ENCODE data around the gene MARCO. TPM values are rescaled to one million over a fixed set of nuclear protein-coding genes. Genes with fewer than 3 reads are reported as not detected.
"Not testable (repeated sequence)": the region's sequence is repeated elsewhere in the genome, so short reads cannot be mapped to it uniquely, and the experiment has no call there.

Gene MARCO
- total RNA-seq, 3 donors from 2014 or later, result 6.6 to 58.6 (median 6.9) TPM

DNA sequence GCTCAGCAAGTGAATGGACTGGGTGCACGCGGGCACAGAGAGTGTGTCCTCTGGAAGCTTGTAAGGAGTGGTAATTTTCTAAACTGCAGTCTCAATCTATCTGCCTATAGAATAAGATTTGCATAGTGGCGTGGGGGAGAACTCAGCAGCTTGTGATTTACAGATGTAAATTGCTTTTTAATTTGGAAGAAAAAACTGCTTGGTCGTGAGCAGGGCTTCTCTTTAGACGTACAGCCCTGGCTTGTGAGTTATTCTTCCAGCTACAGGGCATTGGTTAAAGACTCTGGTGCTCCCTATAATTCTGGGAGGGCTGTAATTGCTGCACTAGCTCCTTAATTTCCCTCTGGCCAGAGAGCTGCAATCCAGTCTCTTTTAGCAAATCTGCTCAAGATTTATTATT is 84.9 kb downstream of the MARCO start:
- Histone ChIP-seq H3K27ac (no peak overlapping the region), H3K4me3 (no peak overlapping the region), H3K27me3 (peaks cover 0 to 7% of the 10 kb centered on the region in 2 donors), H3K36me3 (no peaks in the 10 kb centered on the region), H3K4me1 (no peaks in the 10 kb centered on the region), H3K9me3 (no peaks in the 10 kb centered on the region)
- TF ChIP-seq POLR2A (IDR thresholded peaks at IDR 0.05), result no peak
- TF ChIP-seq, protein P1, sequence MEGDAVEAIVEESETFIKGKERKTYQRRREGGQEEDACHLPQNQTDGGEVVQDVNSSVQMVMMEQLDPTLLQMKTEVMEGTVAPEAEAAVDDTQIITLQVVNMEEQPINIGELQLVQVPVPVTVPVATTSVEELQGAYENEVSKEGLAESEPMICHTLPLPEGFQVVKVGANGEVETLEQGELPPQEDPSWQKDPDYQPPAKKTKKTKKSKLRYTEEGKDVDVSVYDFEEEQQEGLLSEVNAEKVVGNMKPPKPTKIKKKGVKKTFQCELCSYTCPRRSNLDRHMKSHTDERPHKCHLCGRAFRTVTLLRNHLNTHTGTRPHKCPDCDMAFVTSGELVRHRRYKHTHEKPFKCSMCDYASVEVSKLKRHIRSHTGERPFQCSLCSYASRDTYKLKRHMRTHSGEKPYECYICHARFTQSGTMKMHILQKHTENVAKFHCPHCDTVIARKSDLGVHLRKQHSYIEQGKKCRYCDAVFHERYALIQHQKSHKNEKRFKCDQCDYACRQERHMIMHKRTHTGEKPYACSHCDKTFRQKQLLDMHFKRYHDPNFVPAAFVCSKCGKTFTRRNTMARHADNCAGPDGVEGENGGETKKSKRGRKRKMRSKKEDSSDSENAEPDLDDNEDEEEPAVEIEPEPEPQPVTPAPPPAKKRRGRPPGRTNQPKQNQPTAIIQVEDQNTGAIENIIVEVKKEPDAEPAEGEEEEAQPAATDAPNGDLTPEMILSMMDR (IDR thresholded peaks at IDR 0.05), result no peak
- TF ChIP-seq POLR2AphosphoS5 (IDR thresholded peaks at IDR 0.05), result no peak
- no peak for DNase-seq (ENCODE audit: low spot score in 2 of 2)
- intact Hi-C loops (cut with DNase I; ENCODE audit: low total_unique reads), result no loop called here

DNA sequence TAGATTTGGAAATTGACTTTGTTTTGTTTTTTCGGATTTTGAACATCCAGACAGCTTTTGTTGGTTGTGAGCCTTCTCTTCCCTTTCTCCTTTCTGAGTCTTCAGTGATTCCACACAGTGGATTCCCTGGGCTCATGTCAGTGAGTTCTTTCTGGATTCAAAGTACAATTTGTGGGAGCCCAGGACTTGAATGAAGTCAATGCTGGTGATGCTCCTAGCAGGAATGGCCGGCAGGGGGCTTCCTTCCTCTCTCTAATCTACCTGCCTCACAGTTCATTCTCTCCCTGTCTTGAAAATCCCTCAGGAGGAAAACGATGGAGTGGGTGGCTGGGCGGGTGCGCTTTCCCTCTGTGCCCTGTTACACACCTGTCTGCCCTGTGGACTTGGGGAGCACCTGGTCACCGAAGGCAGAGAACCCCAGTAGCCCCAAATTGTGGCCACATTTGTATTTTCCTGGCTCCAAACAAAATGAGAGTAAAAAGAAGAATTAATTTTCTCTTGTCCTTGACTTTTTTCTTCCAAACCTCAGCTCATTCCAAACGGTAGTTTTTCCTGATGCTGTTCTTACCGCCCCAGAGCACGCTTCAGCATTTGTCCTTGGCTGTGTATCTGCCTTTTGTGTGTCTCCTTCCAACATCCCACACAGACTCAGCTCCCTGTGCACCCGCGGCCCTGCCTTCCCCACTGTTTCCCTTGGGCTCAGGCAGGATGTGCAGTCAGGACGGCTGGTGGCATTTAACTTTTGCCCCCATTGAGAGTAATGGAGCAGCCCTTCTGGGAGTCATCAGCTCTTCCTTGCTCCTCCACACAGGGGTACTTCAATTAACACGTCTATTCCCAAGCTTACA is 86.6 kb downstream of the MARCO start:
- H3K9me3 ChIP-seq, result no peaks in the 10 kb centered on the region
- peaks cover 0 to 7% of the 10 kb centered on the region in 2 donors for H3K27me3 ChIP-seq
- intact Hi-C loops (cut with DNase I; ENCODE audit: low total_unique reads), result no loop called here
- H3K27ac ChIP-seq, result no peak overlapping the region
- no peak for DNase-seq (ENCODE audit: low spot score in 2 of 2)
- H3K4me1 ChIP-seq, result no peaks in the 10 kb centered on the region
- H3K4me3 ChIP-seq, result no peak overlapping the region
- TF ChIP-seq, protein P1 (IDR thresholded peaks at IDR 0.05), result peak in 1 of 3 donors; percentile 17
- TF ChIP-seq POLR2A (IDR thresholded peaks at IDR 0.05) (no peak), POLR2AphosphoS5 (IDR thresholded peaks at IDR 0.05) (no peak)
- H3K36me3 ChIP-seq, result no peaks in the 10 kb centered on the region

GRCh38 chr2:119029297-119029696 is 87.3 kb downstream of the MARCO start:
- Histone ChIP-seq H3K27me3 (peaks cover 0 to 7% of the 10 kb centered on the region in 2 donors), H3K9me3 (peaks cover 0 to 5% of the 10 kb centered on the region in 2 donors), H3K36me3 (no peaks in the 10 kb centered on the region), H3K27ac (no peak overlapping the region), H3K4me3 (no peak overlapping the region), H3K4me1 (no peaks in the 10 kb centered on the region)
- TF ChIP-seq POLR2A (IDR thresholded peaks at IDR 0.05), result no peak
- TF ChIP-seq POLR2AphosphoS5 (IDR thresholded peaks at IDR 0.05), result no peak
- TF ChIP-seq, protein P1 (IDR thresholded peaks at IDR 0.05), result no peak
- no peak for DNase-seq (ENCODE audit: low spot score in 2 of 2)
- intact Hi-C loops (cut with DNase I; ENCODE audit: low total_unique reads), result no loop called here

DNA sequence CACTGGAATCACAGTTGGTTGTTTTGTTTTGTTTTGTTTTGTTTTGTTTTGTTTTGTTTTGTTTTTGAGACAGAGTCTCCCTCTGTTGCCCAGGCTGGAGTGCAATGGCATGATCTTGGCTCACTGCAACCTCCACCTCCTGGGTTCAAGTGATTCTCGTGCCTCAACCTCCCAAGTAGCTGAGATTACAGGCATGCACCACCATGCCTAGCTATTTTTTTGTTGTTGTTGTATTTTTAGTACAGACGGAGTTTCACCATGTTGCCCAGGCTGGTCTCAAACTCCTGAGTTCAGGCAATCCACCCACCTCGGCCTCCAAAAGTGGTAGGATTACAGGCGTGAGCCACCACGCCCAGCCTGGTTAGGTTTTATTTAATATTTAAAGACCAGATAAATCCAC is 95.9 kb downstream of the MARCO start:
- H3K4me1 ChIP-seq; H3K36me3 ChIP-seq; H3K27ac ChIP-seq; H3K27me3 ChIP-seq; intact Hi-C loops (cut with DNase I; ENCODE audit: low total_unique reads); H3K4me3 ChIP-seq; DNase-seq (ENCODE audit: low spot score in 2 of 2): not testable (repeated sequence)
- peaks cover 0 to 22% of the 10 kb centered on the region in 2 donors for H3K9me3 ChIP-seq

DNA sequence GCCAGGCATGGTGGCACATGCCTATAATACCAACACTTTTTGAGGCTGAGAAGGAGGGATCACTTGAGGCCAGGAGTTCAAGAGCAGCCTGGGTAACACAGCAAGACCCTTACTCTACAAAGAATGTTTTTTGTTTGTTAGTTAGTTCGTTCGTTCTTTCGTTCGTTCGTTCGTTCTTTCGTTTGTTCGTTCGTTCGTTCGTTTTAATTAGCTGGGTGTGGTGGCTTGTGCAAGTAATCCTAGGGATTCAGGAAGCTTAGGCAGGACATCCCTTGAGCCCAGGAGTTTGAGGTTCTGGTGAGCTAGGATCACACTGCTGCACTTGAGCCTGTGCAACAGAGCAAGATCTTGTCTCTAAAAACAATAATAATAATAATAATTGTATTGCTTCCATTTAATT is 98.7 kb downstream of the MARCO start:
- TF ChIP-seq POLR2AphosphoS5 (IDR thresholded peaks at IDR 0.05) (no peak), POLR2A (IDR thresholded peaks at IDR 0.05) (no peak)
- TF ChIP-seq, protein P1 (IDR thresholded peaks at IDR 0.05), result no peak
- H3K27me3 ChIP-seq, result no peaks in the 10 kb centered on the region
- H3K27ac ChIP-seq, result no peak overlapping the region
- H3K4me3 ChIP-seq, result no peak overlapping the region
- H3K4me1 ChIP-seq, result no peaks in the 10 kb centered on the region
- H3K9me3 ChIP-seq, result peaks cover 3 to 9% of the 10 kb centered on the region in 2 donors
- intact Hi-C loops (cut with DNase I; ENCODE audit: low total_unique reads), result no loop called here
- no peak for DNase-seq (ENCODE audit: low spot score in 2 of 2)
- H3K36me3 ChIP-seq, result no peaks in the 10 kb centered on the region

Other genes with a start within 250 kb of the MARCO start
- 1 to 10 TPM in 2 of 3 donors, under 1 TPM in 1; 0.29 to 6.4 (median 1.6) TPM for gene EN1, start 94.5 kb upstream of the MARCO start, total RNA-seq
- gene C1QL2, start 216.6 kb downstream of the MARCO start, total RNA-seq, result under 1 TPM in 2 of 3 donors, not detected in 1; 0.15 to 0.66 TPM